DLD1 (cell line): ENCODE measurements around the gene ATP5F1D.

Experiments
- in situ Hi-C: cut with HindIII; loops from 2 replicates; pipeline ENCODE4 v1.10.0; 2017; ENCODE audit warnings: low sequenced_read_pairs

Gene ATP5F1D

GRCh38 chr19:1278713-1279660, 37.4 kb downstream of the ATP5F1D start:
- in situ Hi-C loops, result no loop called here

GRCh38 chr19:1279782-1280341, 38.3 kb downstream of the ATP5F1D start:
- in situ Hi-C loops, result no loop called here

DNA sequence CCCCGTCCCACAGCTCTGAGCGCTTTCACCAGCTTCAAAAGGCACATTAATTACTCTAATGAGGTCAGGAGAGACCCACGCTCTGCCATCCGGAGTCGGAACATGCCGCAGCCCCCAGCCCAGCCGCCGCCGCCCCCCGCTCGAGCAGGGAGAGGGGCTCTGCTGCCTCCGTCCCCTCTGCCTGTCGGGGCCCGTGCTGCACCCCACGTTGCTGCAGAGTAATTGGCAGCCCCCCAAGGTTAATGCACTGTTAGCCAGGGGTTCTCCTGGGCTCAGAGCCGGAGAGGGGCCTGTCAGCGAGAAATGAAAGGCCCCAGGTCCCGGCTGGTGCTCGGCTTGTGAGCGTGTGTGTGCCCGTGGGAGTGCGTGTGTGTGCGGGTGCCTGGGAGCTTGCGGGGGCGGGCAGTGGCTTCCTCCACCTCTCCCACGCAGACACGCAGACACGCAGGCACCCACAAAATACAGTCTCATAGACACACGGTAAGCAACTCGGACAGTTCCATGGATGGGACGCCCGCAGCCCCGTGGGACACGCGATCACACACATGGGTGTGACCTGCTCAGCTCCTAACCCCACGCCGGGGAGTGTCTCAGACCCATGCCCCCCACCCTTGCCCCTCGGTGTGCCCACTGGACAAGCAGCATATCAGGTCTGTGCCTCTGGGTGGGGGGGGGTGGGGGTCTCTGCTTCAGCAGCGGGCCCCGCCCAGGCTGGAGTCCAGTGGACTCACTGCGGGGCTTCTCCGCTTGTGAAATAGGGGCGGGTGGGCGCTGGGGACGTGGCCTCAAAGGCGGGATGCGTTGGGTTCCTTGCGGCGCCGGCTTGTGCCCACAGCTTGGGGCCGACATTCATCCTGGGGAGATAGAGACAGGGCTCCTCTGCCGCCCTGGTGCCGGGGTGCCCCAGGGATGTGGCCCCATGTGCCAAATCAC, 39.4 kb downstream of the ATP5F1D start:
- in situ Hi-C loops, result no loop called here

GRCh38 chr19:1281569-1282287, 40.2 kb downstream of the ATP5F1D start:
- in situ Hi-C loops, result no loop called here

GRCh38 chr19:1282588-1283206, 41.1 kb downstream of the ATP5F1D start:
- in situ Hi-C loops, result no loop called here

DNA sequence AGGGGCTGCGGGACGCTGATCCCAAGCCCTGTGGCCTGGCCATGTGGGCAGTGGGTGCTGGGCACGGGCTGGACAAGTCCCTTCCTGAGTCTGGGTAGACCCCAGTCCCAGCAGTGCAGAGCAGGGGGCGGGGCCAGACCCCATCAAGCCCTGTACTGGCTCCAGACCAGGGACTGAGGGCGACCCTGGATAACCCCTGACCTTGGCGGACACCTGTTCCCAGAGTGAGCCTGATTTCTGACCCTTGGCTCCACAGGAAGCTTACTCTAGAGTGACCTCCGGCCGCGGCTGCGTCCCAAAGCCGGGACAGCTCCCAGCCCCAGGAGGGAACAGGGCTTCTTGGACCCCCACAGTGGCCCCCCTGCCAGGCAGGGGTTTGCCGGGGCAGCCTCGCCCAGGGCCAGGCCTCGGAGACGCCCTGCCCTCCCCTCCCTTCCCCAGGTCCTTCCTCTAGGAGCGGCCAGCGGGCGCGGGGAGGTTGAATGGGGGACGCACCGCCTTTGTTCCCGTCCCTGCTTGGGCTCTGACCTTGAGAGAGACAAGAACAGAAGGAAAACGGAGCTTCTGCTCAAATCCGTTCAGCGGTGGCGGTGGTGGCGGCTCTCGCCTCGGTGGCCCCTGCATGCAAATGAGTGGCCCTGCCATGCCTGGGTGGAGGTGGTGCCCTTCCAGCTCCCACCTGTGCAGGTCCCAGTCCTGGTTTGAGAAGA, 41.8 kb downstream of the ATP5F1D start:
- in situ Hi-C loops, result no loop called here

DNA sequence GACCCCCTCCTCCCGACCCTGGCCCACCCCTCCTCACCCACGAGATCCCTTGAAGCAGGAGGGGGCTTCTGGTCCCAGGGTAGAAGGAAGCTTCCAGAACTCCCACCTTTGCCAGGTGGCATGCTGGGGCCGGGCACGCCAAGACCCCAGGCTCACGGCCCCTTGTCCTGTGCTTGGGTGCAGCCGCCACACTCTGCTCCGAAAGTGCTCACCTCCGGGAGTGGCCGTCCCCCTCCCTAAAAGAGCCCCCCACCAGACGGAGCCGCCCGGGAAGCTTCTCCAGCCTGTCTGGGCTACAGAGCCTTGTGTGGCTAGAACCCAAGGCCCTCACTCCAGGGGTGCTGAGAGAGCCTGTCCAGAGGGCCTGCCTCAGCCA, 42.4 kb downstream of the ATP5F1D start:
- in situ Hi-C loops, result no loop called here

- in situ Hi-C loops, result no loop called here
Measured at GRCh38 chr19:1284293-1284978, 42.9 kb downstream of the ATP5F1D start.

DNA sequence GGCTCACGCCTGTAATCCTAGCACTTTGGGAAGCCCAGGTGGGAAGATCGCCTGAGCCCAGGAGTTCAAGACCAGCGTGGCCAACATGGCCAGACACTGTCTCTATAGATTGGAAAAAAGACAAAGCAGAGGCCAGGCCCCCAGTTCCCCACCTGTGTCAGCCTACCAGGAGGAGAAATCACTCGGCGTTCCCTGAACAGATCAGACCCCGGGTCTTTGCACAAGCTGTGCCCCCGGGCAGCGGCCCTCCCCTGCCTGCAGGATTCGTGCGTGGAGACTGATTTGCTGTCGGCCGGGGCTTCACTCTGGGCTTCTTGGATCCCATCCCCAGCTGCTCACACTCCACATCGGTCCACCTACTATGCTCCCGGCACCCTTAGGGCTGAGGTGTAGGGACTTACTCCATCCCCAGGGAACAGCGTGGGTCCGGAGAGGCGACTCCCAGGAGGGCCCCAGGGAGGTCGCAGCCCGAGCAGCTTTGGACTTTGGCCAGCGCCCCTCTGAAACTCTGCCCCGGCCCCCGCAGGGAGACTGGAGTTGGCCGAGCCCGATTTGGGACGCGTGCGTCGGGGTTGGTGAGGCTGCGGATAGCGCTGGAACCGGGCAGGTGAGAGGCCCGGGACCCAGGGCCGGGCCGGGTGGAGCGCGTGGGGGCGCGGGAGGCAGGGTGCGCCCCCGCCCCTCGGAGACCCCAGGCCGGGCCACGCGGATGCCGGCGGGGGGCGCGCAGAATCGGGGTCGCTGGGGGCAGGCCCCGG, 43.6 kb downstream of the ATP5F1D start:
- in situ Hi-C loops, result no loop called here

GRCh38 chr19:1285737-1286360, 44.3 kb downstream of the ATP5F1D start, which contains the start of gene EFNA2:
TSS of gene EFNA2 (plus strand) at chr19:1285873. CDS start at chr19:1286169, 296 bp downstream.
- in situ Hi-C loops, result no loop called here

DNA sequence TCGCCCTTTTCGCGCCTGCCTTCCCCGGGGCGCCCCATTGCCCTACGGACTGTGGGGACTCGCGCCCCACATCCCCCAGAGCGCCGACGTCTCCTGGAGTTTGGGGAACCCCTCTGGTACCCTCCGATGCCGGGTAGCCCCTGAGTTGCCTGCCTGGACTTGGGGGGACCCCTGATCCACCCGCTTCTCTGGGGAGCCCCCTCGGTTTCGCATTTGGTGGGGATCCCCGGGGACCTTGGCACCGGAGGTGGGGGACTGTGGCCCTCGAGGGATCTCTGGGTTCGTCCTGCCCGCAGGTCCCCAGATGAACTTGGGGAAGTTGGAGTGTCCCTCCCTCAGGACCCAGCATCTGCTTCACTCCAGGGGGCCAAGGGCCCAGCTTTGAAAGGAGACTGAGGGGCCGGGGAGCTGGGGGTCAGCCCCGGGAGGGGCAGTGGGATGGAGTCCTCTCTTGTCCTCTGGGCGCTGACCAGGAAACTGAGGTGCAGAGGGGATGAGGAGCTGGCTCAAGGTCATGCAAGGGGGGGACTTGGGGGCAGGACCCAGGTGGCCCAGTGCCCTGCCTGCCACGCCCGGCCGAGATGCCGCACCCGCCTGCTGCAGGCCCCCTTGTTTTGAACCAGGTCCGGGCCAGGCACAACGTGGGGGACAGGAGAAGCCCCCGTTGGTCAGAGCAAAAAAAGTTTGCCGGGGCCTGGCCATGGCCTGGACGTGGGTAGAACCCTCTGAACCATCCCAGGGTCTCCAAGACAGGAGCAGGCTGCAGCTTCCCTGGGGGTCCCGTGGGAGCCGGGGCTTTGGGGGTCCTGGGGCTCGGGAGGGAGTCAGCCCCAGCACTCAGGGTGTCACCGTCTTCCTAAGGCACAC, 45.2 kb downstream of the ATP5F1D start:
- in situ Hi-C loops, result no loop called here

- in situ Hi-C loops, result no loop called here
Measured at GRCh38 chr19:1287354-1288225, 46.0 kb downstream of the ATP5F1D start.

DNA sequence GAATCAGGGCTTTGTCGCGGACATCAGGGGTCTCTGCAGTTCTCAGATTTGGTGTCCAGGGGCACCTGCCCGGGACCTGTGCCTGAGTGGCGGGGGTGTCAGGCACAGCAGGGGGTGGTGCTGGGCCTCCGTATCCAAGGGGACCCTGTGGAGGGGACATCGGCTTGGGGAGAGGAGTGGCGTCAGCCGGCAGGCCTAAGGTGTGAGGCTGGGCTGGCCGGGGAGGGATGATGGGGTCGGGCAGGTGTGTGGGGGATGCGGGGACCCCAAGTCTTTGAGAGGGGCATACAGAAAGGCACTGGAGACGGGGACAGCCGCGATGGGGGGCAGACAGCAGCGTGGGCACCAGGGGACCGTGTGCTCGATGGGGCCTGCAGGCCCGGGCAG, 46.7 kb downstream of the ATP5F1D start:
- in situ Hi-C loops, result no loop called here

DNA sequence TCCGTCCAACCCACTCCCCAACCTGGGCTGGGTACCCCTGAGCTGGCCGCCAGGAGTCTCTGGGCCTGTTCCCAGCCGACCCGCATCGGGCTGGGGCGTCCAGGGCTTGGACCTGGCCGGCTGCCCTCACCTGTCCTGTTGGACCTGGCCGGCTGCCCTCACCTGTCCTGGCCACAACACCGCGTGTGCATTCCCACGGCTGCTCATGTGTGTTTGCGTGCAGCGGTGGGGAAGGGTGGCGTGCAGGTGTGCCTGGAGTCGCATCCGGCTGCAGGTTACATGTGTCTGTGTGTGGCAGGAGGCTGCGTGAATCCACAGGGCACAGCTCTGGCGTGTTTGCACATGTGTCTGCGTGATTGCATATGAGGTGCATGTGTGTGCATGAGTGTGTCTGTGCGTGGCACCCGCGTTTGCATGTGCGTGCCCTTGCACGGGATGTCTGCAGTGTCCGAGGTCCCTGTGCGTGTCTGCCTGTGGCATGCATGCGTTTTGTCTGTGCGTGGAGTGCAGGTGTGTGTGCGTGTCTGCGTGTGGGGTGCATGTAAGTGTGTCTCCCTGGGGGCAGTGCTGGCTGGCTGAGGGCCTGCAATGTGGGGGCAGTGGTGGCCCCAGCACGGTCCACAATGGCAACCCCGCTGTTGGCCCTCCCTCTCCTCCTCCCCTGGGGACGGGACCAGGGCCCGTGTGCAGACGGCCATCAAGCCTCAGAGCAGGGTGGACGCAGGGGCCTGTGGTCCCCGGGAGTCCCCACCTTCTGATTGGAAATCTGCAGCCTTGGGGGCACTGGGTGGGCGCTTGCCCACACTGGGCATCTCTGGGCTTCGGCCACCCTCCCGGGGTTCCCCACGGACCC, 47.5 kb downstream of the ATP5F1D start:
- in situ Hi-C loops, result no loop called here

GRCh38 chr19:1289686-1290025, 48.1 kb downstream of the ATP5F1D start:
- in situ Hi-C loops, result no loop called here
